ENCODE measurements around the gene ZNF837.
A peak's percentile ranks its signal among the peaks of the same experiment; 100 is the strongest.

ZNF837 gene

GRCh38 chr19:58401840-58402421 is 21.1 kb upstream of the ZNF837 start:
- Histone ChIP-seq H3K79me2 (ENCODE audit: control insufficient read depth, low read length) (peaks cover 12% of the 10 kb centered on the region), H3K9me2 (replicated peaks; ENCODE audit: control insufficient read depth, low read length) (no peaks in the 10 kb centered on the region), H3F3A (ENCODE audit: control insufficient read depth, insufficient read depth) (peaks cover 22% of the 10 kb centered on the region), H3K27me3 (ENCODE audit: control insufficient read depth, low read length) (no peaks in the 10 kb centered on the region), H3K9me3 (ENCODE audit: control insufficient read depth, insufficient read depth, low read length) (no peaks in the 10 kb centered on the region), H3K4me3 (ENCODE audit: low read length) (peak overlapping the region; percentile 73), H4K20me1 (ENCODE audit: control insufficient read depth, insufficient read depth, low read depth, low read length) (no peaks in the 10 kb centered on the region), H3K4me1 (ENCODE audit: control insufficient read depth, low read length) (peaks cover 25% of the 10 kb centered on the region), H3K27ac (ENCODE audit: low read depth, low read length) (peak overlapping the region; percentile 56), H3K4me2 (ENCODE audit: low read length) (peak overlapping the region; percentile 76), H3K36me3 (ENCODE audit: control insufficient read depth, low read length) (no peaks in the 10 kb centered on the region; the same call in 1 of the 2 replicates)
- TF ChIP-seq, protein P1, sequence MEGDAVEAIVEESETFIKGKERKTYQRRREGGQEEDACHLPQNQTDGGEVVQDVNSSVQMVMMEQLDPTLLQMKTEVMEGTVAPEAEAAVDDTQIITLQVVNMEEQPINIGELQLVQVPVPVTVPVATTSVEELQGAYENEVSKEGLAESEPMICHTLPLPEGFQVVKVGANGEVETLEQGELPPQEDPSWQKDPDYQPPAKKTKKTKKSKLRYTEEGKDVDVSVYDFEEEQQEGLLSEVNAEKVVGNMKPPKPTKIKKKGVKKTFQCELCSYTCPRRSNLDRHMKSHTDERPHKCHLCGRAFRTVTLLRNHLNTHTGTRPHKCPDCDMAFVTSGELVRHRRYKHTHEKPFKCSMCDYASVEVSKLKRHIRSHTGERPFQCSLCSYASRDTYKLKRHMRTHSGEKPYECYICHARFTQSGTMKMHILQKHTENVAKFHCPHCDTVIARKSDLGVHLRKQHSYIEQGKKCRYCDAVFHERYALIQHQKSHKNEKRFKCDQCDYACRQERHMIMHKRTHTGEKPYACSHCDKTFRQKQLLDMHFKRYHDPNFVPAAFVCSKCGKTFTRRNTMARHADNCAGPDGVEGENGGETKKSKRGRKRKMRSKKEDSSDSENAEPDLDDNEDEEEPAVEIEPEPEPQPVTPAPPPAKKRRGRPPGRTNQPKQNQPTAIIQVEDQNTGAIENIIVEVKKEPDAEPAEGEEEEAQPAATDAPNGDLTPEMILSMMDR (IDR thresholded peaks at IDR 0.05; ENCODE audit: low read depth, low read length, poor library complexity, severe bottlenecking): no peak
- TF ChIP-seq EZH2phosphoT487 (IDR thresholded peaks at IDR 0.05; ENCODE audit: borderline replicate concordance, low read length): no peak

GRCh38 chr19:58400916-58401839 is 20.3 kb upstream of the ZNF837 start:
- H3K4me2 ChIP-seq (ENCODE audit: low read length): peak overlapping the region; percentile 83
- no peaks in the 10 kb centered on the region for H4K20me1 ChIP-seq (ENCODE audit: control insufficient read depth, insufficient read depth, low read depth, low read length)
- H3K4me1 ChIP-seq (ENCODE audit: control insufficient read depth, low read length): peaks cover 20% of the 10 kb centered on the region
- no peaks in the 10 kb centered on the region for H3K9me3 ChIP-seq (ENCODE audit: control insufficient read depth, insufficient read depth, low read length)
- H3K79me2 ChIP-seq (ENCODE audit: control insufficient read depth, low read length): peaks cover 10% of the 10 kb centered on the region
- no peak for TF ChIP-seq EZH2phosphoT487 (IDR thresholded peaks at IDR 0.05; ENCODE audit: borderline replicate concordance, low read length)
- TF ChIP-seq, protein P1 (IDR thresholded peaks at IDR 0.05; ENCODE audit: low read depth, low read length, poor library complexity, severe bottlenecking): peak; percentile 18
- peaks cover 17% of the 10 kb centered on the region for H3F3A ChIP-seq (ENCODE audit: control insufficient read depth, insufficient read depth)
- H3K27ac ChIP-seq (ENCODE audit: low read depth, low read length): peak overlapping the region; percentile 56
- H3K36me3 ChIP-seq (ENCODE audit: control insufficient read depth, low read length): no peaks in the 10 kb centered on the region; the same call in 1 of the 2 replicates
- H3K27me3 ChIP-seq (ENCODE audit: control insufficient read depth, low read length): no peaks in the 10 kb centered on the region
- peak overlapping the region; percentile 73 for H3K4me3 ChIP-seq (ENCODE audit: low read length)
- H3K9me2 ChIP-seq (replicated peaks; ENCODE audit: control insufficient read depth, low read length): no peaks in the 10 kb centered on the region

GRCh38 chr19:58400316-58400915 is 19.6 kb upstream of the ZNF837 start:
- Histone ChIP-seq H3K9me2 (replicated peaks; ENCODE audit: control insufficient read depth, low read length) (no peaks in the 10 kb centered on the region), H3K27ac (ENCODE audit: low read depth, low read length) (no peak overlapping the region), H4K20me1 (ENCODE audit: control insufficient read depth, insufficient read depth, low read depth, low read length) (no peaks in the 10 kb centered on the region), H3K9me3 (ENCODE audit: control insufficient read depth, insufficient read depth, low read length) (no peaks in the 10 kb centered on the region), H3F3A (ENCODE audit: control insufficient read depth, insufficient read depth) (peaks cover 17% of the 10 kb centered on the region), H3K27me3 (ENCODE audit: control insufficient read depth, low read length) (no peaks in the 10 kb centered on the region), H3K4me3 (ENCODE audit: low read length) (peak overlapping the region; percentile 70), H3K79me2 (ENCODE audit: control insufficient read depth, low read length) (peaks cover 10% of the 10 kb centered on the region), H3K36me3 (ENCODE audit: control insufficient read depth, low read length) (peaks cover 3% of the 10 kb centered on the region; the same call in 1 of the 2 replicates), H3K4me1 (ENCODE audit: control insufficient read depth, low read length) (peaks cover 20% of the 10 kb centered on the region), H3K4me2 (ENCODE audit: low read length) (peak overlapping the region; percentile 83)
- no peak for TF ChIP-seq EZH2phosphoT487 (IDR thresholded peaks at IDR 0.05; ENCODE audit: borderline replicate concordance, low read length)
- TF ChIP-seq, protein P1 (IDR thresholded peaks at IDR 0.05; ENCODE audit: low read depth, low read length, poor library complexity, severe bottlenecking): no peak
